GM10248 (cell line): ENCODE measurements around the gene TMEM132C.

Experiments
- CTCF ChIA-PET: fragments of 300-600 bp; sonication (Branson Sonifier 250); formaldehyde crosslinking; extraction: SDS; loops from one replicate; lab custom pipeline; 2021; ENCODE audit warnings: antibody characterized with exemption; lab: Yijun Ruan, JAX
- POLR2A ChIA-PET: fragments of 350-650 bp; sonication (Branson Sonifier 250); formaldehyde crosslinking; extraction: SDS; loops from one replicate; lab custom pipeline; 2020; ENCODE audit warnings: antibody characterized with exemption; lab: Yijun Ruan, JAX
- DNase-seq: peaks from one replicate; pipeline ENCODE4 v3.0.0; 2012; ENCODE audit errors: extremely low spot score
- CTCF ChIP-seq: IDR thresholded peaks from 2 replicates; pipeline ENCODE4 v1.5.1; 2012; ENCODE audit warnings: mild to moderate bottlenecking, low read depth; ENCODE audit errors: extremely low read depth, missing control alignments, control extremely low read depth

The TMEM132C gene

GRCh38 chr12:128305336-128305892, 38.4 kb downstream of the TMEM132C start:
- no peak for DNase-seq
- POLR2A ChIA-PET, result no interaction called here
- CTCF ChIA-PET, result interaction anchor here (1.4 kb wide), 1 partner anchor 9 kb away, joined by 3 read pairs; no protein-coding TSS in a partner anchor
- TF ChIP-seq CTCF, result no peak

DNA sequence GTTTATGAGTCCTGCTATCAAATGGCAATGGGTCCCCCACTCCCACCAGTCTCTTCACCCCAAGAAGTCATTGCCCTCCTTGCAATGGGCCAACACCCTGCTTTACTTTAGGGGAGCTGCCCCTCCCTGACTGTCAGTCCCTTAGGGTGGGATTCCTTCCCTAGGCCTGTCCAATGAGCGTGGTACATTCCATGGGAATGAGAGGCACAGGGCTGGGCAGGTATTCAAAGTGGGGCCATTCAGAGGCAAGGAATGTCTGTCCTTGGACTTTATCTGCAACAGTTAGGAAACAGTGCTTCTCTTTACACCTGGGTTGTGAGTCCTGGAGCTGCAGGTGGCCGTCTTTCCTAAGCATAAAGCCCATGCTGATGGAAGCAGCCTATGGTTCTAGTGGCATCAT, 40.8 kb downstream of the TMEM132C start:
- ChIA-PET POLR2A (no interaction called here), CTCF (no interaction called here)

GRCh38 chr12:128312661-128313060, 45.7 kb downstream of the TMEM132C start:
- CTCF ChIA-PET, result no interaction called here
- DNase-seq, result no peak
- POLR2A ChIA-PET, result no interaction called here
- TF ChIP-seq CTCF, result no peak

More for the DNA sequence above, 40.8 kb downstream of the TMEM132C start:
- TF ChIP-seq CTCF, result no peak
- no peak for DNase-seq

- ChIA-PET CTCF (interaction anchor here (1.6 kb wide), 1 partner anchor 8 kb away, joined by 3 read pairs; no protein-coding TSS in a partner anchor), POLR2A (no interaction called here)
- no peak for TF ChIP-seq CTCF
- DNase-seq, result no peak
Observed at GRCh38 chr12:128313931-128314330, 47.0 kb downstream of the TMEM132C start.

GRCh38 chr12:128314611-128315010, 47.6 kb downstream of the TMEM132C start:
- POLR2A ChIA-PET, result no interaction called here
- CTCF ChIA-PET, result interaction anchor here (1.3 to 1.6 kb wide), 2 partner anchors 9 to 14 kb away, joined by 3 to 4 read pairs; no protein-coding TSS in a partner anchor
- DNase-seq, result no peak
- no peak for TF ChIP-seq CTCF

GRCh38 chr12:128316078-128316477, 49.1 kb downstream of the TMEM132C start:
- CTCF ChIA-PET, result interaction anchor here (1.3 kb wide), 1 partner anchor 15 kb away, joined by 4 read pairs; no protein-coding TSS in a partner anchor
- TF ChIP-seq CTCF, result no peak
- DNase-seq, result no peak
- POLR2A ChIA-PET, result no interaction called here
